ENCODE data around the gene SLC25A51.

The SLC25A51 gene

DNA sequence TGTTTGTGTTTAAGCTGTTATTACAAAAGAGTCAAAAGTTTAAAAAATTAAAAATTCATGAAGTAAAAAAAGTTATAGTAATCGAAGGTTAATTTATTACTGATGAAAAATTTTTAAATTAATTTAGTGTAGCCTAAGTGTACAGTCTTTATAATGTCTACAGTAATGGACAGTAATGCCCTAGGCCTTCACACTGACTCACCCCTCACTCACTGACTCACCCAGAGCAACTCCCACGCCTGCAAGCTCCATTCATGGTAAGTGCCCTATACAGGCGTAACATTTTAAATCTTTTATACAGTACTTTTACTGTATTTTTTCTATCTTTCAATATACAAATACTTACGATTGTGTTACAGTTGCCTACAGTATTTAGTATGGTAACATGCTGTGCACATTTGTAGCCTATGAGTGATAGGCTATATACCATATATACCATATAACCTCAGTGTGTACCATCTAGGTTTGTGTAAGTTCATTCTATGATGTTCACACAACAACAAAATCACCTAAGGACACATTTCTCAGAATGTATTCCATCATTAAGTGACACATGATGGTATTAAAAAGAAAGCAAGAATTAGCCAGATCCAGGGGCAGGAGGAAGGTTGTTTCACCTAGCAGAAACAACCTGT, 63.2 kb downstream of the SLC25A51 start:
- Mint-ChIP-seq H3K9me3 (no peaks in the 10 kb centered on the region), H3K36me3 (ENCODE audit: low read depth) (peaks cover 24% of the 10 kb centered on the region), H3K27ac (no peak overlapping the region), H3K4me1 (no peaks in the 10 kb centered on the region), H3K4me3 (no peak overlapping the region), H3K27me3 (ENCODE audit: low read depth) (no peaks in the 10 kb centered on the region)
- TF ChIP-seq CTCF (IDR thresholded peaks at IDR 0.05; ENCODE audit: unreplicated experiment in 3 of 3): no peak

DNA sequence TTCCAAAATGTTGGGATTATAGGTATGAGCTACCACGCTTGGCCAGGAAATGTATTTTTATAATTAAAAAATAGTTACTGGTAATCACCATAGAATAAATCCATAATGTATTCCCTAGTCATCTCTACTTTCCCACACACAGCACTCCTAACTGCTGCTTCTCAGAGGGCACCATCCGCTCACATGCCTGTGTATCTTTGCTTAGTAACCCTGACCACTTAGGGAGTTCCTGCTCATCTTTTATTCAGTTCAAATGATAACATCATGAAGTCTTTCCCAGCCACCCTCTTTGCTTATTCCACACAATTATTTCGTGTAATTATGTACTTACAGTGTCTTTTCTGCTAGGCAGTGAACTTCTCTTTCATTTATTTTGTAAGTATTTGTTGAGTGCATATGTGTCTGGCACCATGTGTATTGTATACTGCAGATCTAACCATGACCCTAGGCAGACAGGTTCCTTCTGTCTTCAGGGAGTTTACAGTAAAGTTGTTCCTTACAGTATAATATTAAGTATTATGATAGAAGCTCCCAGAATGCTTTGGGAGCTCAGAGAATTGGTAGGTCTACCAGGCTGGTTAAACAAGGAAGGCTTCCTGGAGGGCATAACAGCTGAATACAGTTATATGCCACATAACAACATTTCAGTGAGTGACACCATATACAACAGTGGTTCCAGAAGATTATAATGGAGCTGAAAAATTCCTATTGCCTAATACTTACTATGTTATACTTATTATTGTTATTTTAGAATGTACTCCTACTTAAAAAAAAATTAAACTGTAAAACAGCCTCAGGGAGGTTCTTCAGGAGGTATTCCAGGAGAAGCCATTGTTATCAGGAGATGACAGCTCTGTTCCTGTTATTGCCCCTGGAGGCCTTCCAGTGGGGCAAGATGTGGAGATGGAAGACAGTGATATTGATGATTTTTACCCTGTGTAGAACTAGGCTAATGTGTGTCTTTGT, 64.1 kb downstream of the SLC25A51 start:
- no peak overlapping the region for H3K27ac Mint-ChIP-seq
- no peak for TF ChIP-seq CTCF (IDR thresholded peaks at IDR 0.05; ENCODE audit: unreplicated experiment in 3 of 3)
- peaks cover 19% of the 10 kb centered on the region for H3K36me3 Mint-ChIP-seq (ENCODE audit: low read depth)
- no peaks in the 10 kb centered on the region for H3K27me3 Mint-ChIP-seq (ENCODE audit: low read depth)
- no peaks in the 10 kb centered on the region for H3K4me1 Mint-ChIP-seq
- no peaks in the 10 kb centered on the region for H3K9me3 Mint-ChIP-seq
- no peak overlapping the region for H3K4me3 Mint-ChIP-seq
